Measurements from ENCODE around the gene PCCA. TPM values are rescaled to one million over a fixed set of nuclear protein-coding genes. Genes with fewer than 3 reads are reported as not detected.
"Not testable (repeated sequence)": the region's sequence is repeated elsewhere in the genome, so short reads cannot be mapped to it uniquely, and the experiment has no call there.

PCCA gene
- total RNA-seq, 1 donor from 2014 or later, result 6.4 TPM

DNA sequence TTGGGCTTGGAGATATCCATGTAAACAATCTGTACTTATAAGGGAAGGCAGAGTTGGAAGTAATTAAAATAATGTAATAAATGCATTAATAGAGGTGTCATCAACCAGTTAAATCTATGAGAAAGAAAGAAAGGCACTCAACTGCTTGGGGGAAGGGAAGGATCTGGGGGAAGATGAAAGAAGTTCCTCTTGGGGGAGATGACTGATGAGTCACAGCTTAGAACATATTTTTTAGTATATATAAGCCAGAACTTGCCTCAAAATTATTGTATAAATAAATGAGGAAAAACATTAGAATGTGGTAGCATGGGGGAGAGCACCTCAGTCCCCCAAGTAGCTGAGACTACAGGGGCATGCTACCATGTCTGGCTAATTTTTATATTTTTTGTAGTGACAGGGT is 293.9 kb downstream of the PCCA start:
- Mint-ChIP-seq H3K4me1 (peaks cover 4% of the 10 kb centered on the region), H3K36me3 (ENCODE audit: low read depth) (peaks cover 20% of the 10 kb centered on the region), H3K9me3 (peaks cover 23% of the 10 kb centered on the region), H3K27ac (no peak overlapping the region), H3K27me3 (no peaks in the 10 kb centered on the region), H3K4me3 (no peak overlapping the region)
- no peak for DNase-seq
- intact Hi-C loops (cut with micrococcal nuclease), result no loop called here

DNA sequence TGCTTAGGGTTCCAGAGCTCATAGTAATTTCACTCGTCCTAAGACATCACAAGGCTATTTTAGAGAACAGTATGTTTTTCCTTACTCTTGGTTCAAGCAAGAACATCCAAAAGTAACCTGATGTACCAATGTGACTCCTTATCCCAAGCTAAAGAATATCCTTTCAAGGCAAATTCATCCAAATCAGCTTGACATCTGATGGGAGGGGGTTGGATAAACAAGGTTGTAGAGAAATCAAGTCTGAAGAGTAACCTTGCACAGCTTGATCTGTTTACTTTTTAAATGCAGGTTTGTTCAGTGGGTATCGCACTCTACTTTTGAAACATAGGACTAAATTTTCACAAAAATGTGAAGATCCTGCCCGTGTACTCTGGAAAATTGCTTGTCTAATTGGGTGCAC is 298.5 kb downstream of the PCCA start:
- Mint-ChIP-seq H3K9me3 (no peaks in the 10 kb centered on the region), H3K4me1 (peaks cover 8% of the 10 kb centered on the region), H3K27me3 (no peaks in the 10 kb centered on the region), H3K36me3 (ENCODE audit: low read depth) (peaks cover 6% of the 10 kb centered on the region), H3K27ac (no peak overlapping the region), H3K4me3 (no peak overlapping the region)
- intact Hi-C loops (cut with micrococcal nuclease), result no loop called here
- no peak for DNase-seq

DNA sequence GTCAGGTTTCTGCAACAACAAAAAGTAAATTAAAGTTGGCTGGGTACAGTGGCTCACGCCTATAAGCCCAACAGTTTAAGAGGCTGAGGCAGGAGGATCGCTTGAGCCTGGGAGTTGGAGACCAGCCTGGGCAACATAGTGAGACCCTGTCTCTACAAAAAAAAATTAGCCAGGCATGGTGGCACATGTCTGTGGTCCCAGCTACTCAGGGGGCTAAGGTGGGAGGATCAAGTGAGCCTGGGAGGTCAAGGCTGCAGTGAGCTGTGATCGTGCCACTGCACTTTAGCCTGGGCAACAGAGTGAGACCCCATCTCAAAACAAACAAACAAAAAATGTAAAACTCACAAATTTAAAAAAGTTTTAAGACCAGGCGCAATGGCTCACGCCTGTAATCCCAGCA is 299.3 kb downstream of the PCCA start:
- DNase-seq; H3K4me3 Mint-ChIP-seq; H3K9me3 Mint-ChIP-seq; H3K27ac Mint-ChIP-seq; H3K36me3 Mint-ChIP-seq (ENCODE audit: low read depth); H3K27me3 Mint-ChIP-seq; intact Hi-C loops (cut with micrococcal nuclease): not testable (repeated sequence)
- H3K4me1 Mint-ChIP-seq, result peaks cover 11% of the 10 kb centered on the region

DNA sequence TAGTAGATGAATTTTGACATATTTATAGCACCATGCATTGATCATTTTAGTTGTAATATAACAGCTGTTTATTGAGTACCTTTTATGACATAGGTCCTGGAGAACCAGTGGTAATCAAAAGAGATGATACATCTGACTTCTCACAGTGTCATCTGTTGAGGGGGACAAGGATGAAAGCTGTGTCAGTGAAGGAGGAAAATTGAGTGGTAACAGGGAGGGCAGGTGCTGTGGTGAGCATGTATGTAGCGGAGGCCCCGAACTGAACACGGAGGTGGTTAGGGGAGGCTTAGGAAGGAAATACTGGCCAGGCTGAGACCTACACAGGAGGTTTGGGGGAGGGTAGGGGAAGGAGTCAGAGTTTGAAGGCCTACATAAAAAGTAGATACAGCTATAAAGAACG is 300.0 kb downstream of the PCCA start:
- Mint-ChIP-seq H3K4me1 (peaks cover 14% of the 10 kb centered on the region), H3K27me3 (no peaks in the 10 kb centered on the region), H3K9me3 (no peaks in the 10 kb centered on the region), H3K27ac (no peak overlapping the region), H3K36me3 (ENCODE audit: low read depth) (peaks cover 4% of the 10 kb centered on the region), H3K4me3 (no peak overlapping the region)
- intact Hi-C loops (cut with micrococcal nuclease), result no loop called here
- DNase-seq, result no peak

DNA sequence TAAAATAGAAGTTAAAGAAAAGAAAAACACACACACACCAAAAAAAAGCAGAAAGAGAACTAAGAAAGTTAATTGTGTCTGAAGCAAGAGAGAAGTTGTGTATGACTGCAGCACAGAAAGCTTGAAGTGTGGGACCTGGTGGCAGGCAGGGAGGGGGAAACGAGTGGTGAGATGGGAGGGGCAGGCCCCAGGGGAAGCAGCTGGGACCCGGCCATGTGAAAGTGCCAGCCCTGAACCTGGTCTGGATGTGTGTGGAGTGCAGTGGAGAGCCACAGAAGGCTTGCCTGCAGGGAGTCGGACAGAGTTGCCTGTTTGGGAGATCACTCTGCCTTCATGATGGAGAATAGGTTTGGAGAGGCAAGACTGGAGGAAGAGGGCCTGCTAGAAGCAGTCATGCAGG is 300.7 kb downstream of the PCCA start:
- Mint-ChIP-seq H3K9me3 (no peaks in the 10 kb centered on the region), H3K4me1 (peaks cover 20% of the 10 kb centered on the region), H3K4me3 (no peak overlapping the region), H3K36me3 (ENCODE audit: low read depth) (peaks cover 4% of the 10 kb centered on the region), H3K27ac (no peak overlapping the region), H3K27me3 (no peaks in the 10 kb centered on the region)
- intact Hi-C loops (cut with micrococcal nuclease), result loop anchor here (5.0 to 10.0 kb wide), 5 partner anchors 187 to 1175 kb away; partner anchors contain the start of gene PCCA
- DNase-seq, result no peak

DNA sequence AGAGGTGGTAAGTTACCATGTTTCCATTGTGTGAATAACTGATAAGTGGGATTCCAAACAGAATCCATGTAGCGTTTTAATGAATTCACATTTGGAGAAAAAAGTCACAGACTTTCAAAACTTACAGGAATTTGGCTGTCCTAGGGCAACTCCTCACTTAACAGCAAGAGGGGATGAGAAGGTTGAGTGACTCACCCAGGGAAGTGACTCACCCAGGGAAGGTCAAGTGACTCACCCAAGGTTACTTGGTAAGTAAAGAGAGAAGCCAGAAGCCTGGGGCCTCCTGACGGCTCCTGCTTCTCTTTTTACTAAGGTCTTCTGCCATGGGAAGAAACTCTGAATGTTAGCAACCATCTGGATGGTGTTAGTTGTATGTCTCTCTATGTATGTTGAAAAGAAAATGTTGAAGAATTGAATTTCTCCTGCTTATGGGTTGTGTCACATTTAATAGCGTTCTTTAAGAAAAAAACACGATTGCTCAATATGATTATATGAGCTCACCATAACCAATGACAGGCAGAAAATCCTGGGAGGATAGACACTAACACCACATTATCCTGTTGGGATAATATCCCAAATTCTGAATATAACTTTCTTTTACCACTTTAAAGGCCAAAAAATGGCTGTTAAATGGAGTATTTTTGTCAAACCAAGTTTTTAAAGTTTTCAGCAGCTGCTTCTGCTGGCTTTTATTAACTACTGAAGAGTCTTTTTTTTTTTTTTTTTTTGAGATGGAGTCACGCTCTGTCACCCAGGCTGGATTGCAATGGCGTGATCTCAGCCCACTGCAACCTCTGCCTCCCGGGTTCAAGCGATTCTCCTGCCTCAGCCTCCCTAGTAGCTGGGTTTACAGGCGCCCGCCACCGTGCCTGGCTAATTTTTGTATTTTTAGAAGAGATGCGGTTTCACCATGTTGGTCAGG is 304.1 kb downstream of the PCCA start:
- Mint-ChIP-seq H3K36me3 (ENCODE audit: low read depth) (peaks cover 2% of the 10 kb centered on the region), H3K27me3 (no peaks in the 10 kb centered on the region), H3K27ac (peak overlapping the region; percentile 91), H3K4me1 (peaks cover 27% of the 10 kb centered on the region), H3K9me3 (no peaks in the 10 kb centered on the region), H3K4me3 (peak overlapping the region; percentile 70)
- DNase-seq, result peak; percentile 86
- intact Hi-C loops (cut with micrococcal nuclease), result loop anchor here (5.0 to 10.0 kb wide), 5 partner anchors 191 to 1178 kb away; partner anchors contain the start of gene PCCA

DNA sequence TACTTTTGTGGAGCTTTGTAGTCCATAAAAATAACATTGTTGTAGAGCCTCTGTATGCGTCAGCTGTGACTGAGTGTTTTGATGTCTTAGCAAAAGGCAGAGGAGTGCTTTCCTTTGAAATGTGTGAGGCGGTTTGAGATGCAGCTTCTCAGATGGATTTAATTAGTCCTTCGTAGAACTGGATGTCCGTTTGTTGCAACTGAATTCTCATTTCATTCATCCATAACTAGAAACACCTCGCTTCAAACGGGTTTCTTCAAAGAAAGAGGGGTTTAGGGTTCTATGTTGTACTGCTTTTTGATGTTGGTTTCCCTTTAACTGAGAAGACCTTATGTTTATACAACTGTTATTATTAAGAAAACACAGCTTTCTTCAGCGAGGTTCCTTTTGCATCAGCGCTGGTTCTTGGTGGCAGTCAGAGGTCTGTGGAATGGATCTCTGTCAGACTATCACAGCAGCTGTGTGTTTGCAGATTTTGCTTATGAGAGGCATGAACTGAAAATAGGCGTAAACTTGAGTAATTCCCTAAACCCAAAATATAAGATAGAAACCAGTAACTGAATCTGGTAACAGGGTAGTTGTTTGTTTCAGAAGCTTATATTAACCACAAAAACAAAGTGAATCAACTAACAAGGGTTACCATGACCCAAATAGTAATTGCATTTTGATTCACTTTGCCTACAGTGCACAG is 305.3 kb downstream of the PCCA start:
- peak; percentile 76 for DNase-seq
- intact Hi-C loops (cut with micrococcal nuclease), result loop anchor here (1.0 to 10.0 kb wide), 12 partner anchors 25 to 1179 kb away; partner anchors contain the start of gene PCCA
- Mint-ChIP-seq H3K4me3 (peak overlapping the region; percentile 63), H3K27me3 (no peaks in the 10 kb centered on the region), H3K9me3 (no peaks in the 10 kb centered on the region), H3K4me1 (peaks cover 27% of the 10 kb centered on the region), H3K36me3 (ENCODE audit: low read depth) (peaks cover 2% of the 10 kb centered on the region), H3K27ac (peak overlapping the region; percentile 91)

DNA sequence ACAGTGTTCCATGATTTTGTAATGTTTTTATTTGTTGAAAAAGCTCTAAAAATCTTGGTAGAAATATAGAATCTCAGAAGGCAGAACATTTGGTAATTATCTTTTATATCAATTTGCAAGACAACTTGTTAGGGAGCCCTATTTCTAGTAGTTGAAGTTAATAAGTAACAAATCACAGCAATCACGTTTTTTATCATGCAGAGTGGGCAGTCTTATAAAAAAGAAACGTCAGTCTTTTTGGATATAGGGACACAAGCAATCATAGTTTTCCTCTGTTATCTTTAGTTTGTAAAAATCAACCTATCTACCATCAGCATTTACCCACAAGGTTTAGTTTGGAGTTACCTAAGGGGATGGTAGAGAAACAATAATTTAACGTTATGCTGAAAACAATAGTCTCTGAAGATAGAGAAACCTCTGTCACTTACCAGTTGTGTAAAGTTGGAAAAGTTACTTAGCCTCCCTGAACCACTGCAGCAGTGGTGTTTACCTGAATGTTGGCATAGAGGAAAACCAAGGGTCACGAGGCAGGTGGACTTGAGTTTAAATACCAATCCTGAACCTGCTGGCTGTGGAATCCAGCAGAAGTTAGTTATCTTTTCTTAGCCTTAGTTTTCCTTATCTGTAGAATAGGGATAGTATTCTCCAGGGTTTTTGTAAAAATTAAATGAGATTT is 306.9 kb downstream of the PCCA start:
- intact Hi-C loops (cut with micrococcal nuclease), result loop anchor here (2.0 to 10.0 kb wide), 4 partner anchors 119 to 1181 kb away; no protein-coding TSS in a partner anchor
- peaks cover 29% of the 10 kb centered on the region for H3K4me1 Mint-ChIP-seq
- no peaks in the 10 kb centered on the region for H3K27me3 Mint-ChIP-seq
- DNase-seq, result no peak
- no peak overlapping the region for H3K27ac Mint-ChIP-seq
- peaks cover 6% of the 10 kb centered on the region for H3K36me3 Mint-ChIP-seq (ENCODE audit: low read depth)
- H3K4me3 Mint-ChIP-seq, result no peak overlapping the region
- peaks cover 7% of the 10 kb centered on the region for H3K9me3 Mint-ChIP-seq

DNA sequence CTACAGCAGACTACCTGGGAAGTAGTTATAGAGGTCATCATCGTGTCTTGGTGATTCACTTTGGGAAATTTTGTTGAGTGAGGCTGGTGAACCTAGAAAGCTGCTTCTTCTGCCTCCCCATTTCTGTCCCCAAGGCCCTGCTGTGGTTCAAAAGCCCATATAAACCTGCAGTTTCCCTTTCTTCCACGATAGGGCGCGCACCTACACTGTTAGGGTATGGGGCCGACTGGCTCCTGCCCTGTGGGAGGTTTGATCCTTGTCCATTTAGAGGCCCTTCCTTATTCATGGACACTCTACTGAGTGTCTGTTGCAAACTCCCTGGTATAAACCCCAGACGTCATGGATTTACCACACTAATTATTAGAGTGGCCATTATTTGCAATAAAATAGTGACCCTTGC is 307.9 kb downstream of the PCCA start:
- Mint-ChIP-seq H3K4me3 (no peak overlapping the region), H3K9me3 (peaks cover 7% of the 10 kb centered on the region), H3K27ac (no peak overlapping the region), H3K36me3 (ENCODE audit: low read depth) (peaks cover 7% of the 10 kb centered on the region), H3K27me3 (no peaks in the 10 kb centered on the region), H3K4me1 (peaks cover 29% of the 10 kb centered on the region)
- intact Hi-C loops (cut with micrococcal nuclease), result loop anchor here (10.0 kb wide), 1 partner anchor 1182 kb away; no protein-coding TSS in a partner anchor
- no peak for DNase-seq

DNA sequence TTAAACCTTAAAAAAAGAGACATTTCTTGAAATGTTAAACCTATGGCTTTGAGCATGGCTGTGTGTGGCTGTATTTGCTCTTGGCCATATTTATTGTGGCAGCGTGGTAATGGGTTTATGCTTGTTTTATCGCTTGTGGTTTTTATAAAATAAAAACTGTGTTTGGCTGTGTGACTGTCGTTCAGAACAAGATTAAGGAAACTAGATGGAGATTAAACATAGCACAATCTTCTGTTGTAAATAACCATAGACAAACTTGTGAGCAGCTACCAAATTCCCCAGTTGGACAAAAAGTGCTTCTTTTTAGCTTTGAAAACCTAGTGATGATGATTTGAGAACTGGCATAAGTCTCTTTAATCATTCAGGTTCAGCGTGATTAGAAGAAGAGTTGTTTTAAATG is 308.7 kb downstream of the PCCA start:
- Mint-ChIP-seq H3K4me1 (peaks cover 24% of the 10 kb centered on the region), H3K4me3 (no peak overlapping the region), H3K27me3 (no peaks in the 10 kb centered on the region), H3K36me3 (ENCODE audit: low read depth) (peaks cover 9% of the 10 kb centered on the region), H3K9me3 (peaks cover 10% of the 10 kb centered on the region), H3K27ac (no peak overlapping the region)
- intact Hi-C loops (cut with micrococcal nuclease), result loop anchor here (10.0 kb wide), 1 partner anchor 1183 kb away; no protein-coding TSS in a partner anchor
- no peak for DNase-seq

DNA sequence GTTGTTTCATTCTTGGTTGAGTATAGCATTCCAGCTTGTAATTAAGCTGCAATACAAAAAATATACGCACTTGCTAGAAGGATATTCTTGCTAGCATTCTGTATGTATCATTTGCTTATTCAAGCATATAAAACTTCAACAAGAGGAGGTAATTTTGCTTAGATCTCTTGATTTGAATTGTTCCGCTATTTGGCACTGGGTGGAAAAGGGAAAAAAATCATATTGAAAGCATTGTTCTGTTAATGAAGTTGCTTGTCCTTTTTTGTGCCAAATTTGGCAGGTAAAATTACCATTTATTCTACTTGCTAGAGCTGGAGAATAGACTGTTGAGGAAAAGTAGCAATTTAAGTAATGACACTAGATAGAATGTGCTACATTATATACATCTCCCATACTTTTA is 309.5 kb downstream of the PCCA start:
- Mint-ChIP-seq H3K4me1 (peaks cover 19% of the 10 kb centered on the region), H3K27me3 (no peaks in the 10 kb centered on the region), H3K4me3 (no peak overlapping the region), H3K9me3 (peaks cover 18% of the 10 kb centered on the region), H3K36me3 (ENCODE audit: low read depth) (peaks cover 17% of the 10 kb centered on the region), H3K27ac (no peak overlapping the region)
- intact Hi-C loops (cut with micrococcal nuclease), result loop anchor here (10.0 kb wide), 1 partner anchor 1184 kb away; no protein-coding TSS in a partner anchor
- DNase-seq, result no peak

DNA sequence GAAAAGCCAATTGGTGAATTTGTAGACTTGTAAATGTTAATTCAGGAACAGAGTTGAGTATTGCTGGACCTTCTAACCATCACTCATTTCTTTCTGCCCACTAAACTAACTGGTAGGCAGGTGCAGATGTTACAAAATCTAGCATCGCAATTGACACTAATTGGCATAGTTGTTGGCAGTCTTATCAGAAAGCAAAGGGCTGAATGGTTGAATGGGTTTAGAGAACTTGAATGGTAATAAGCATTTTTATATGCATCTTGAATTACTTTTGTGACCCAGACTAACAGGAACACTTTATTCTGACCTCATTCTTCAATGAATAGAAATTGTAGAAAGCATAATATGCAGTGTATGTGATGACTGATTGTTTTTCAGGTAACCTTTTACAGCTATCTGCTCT is 310.6 kb downstream of the PCCA start:
- Mint-ChIP-seq H3K4me1 (peaks cover 10% of the 10 kb centered on the region), H3K27ac (no peak overlapping the region), H3K9me3 (peaks cover 22% of the 10 kb centered on the region), H3K4me3 (no peak overlapping the region), H3K27me3 (no peaks in the 10 kb centered on the region), H3K36me3 (ENCODE audit: low read depth) (peaks cover 25% of the 10 kb centered on the region)
- intact Hi-C loops (cut with micrococcal nuclease), result loop anchor here (10.0 kb wide), 1 partner anchor 1185 kb away; no protein-coding TSS in a partner anchor
- no peak for DNase-seq

DNA sequence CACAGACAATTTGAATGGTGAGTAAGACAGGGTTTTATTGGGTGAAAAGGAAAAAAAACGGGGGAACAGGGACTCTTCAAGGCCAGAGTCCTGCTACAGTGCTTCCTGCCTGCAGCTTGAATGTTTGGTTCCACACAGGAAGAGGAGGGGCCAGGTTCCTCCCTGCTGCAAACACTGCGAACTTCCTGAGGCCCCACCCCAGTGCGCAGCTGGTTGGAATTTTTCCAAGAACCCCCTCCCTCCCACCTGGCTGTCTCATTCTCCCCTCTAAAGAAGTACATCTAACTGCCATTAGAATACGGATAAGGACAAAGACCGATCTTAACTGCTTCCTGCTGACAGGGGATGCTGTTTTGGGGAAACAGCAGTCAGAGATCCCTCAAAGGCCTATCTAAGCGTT is 314.8 kb downstream of the PCCA start:
- H3K27ac Mint-ChIP-seq, result no peak overlapping the region
- peaks cover 3% of the 10 kb centered on the region for H3K4me1 Mint-ChIP-seq
- peaks cover 36% of the 10 kb centered on the region for H3K9me3 Mint-ChIP-seq
- H3K4me3 Mint-ChIP-seq, result no peak overlapping the region
- DNase-seq, result peak; percentile 27
- peaks cover 34% of the 10 kb centered on the region for H3K36me3 Mint-ChIP-seq (ENCODE audit: low read depth)
- intact Hi-C loops (cut with micrococcal nuclease), result no loop called here
- H3K27me3 Mint-ChIP-seq, result no peaks in the 10 kb centered on the region
